B cell (primary cell): ENCODE results near the gene TUBB4B. TPM values are rescaled to one million over a fixed set of nuclear protein-coding genes. Genes with fewer than 3 reads are reported as not detected.

Source experiments
- ATAC-seq: fragments of 200-7000 bp; cut with Tn5 transposase; one replicate; pipeline ENCODE4 v1.10.0; 2021; ENCODE audit warnings: low read depth, mild to moderate bottlenecking, moderate number of reproducible peaks, moderate library complexity
- CTCF ChIA-PET: fragments of 350-600 bp; sonication (Branson Sonifier 250); formaldehyde crosslinking; loops from one replicate; lab custom pipeline; 2021; ENCODE audit warnings: antibody characterized with exemption, inconsistent platforms; lab: Charles Lee
- POLR2A ChIA-PET: fragments of 350-600 bp; sonication (Branson Sonifier 250); formaldehyde crosslinking; loops from one replicate; lab custom pipeline; 2021; ENCODE audit warnings: antibody characterized with exemption; lab: Charles Lee
- DNase-seq: peaks from one replicate; pipeline ENCODE4 v3.0.0; 2013
- H2AFZ ChIP-seq: 2 replicates; pipeline ENCODE4 v1.6.1; 2012; ENCODE audit warnings: mild to moderate bottlenecking, low read depth, low read length; ENCODE audit not compliant: insufficient read depth, poor library complexity, severe bottlenecking
- H3K27ac ChIP-seq, 2 donors: 1 replicate in 1 of 2; 2 replicates in 1 of 2; pipeline ENCODE4 v1.5.1; 2012 to 2013; ENCODE audit warnings: low read length in 2 of 2, mild to moderate bottlenecking in 2 of 2, moderate library complexity in 1 of 2
- H3K27me3 ChIP-seq, 4 experiments: fragments of 200-600 bp in 1 of 4; sonication (generic) in 1 of 4; replicated peaks in 1 of 4; 1 replicate in 2 of 4; 2 replicates in 2 of 4; pipeline versions ENCODE4 v1.6.1 to v1.7.0; 2013 to 2016; ENCODE audit warnings: low read length in 3 of 4, mild to moderate bottlenecking in 2 of 4, mixed read lengths in 1 of 4, moderate library complexity in 1 of 4; ENCODE audit not compliant: insufficient read depth in 4 of 4, control insufficient read depth in 3 of 4; ENCODE audit errors: control extremely low read depth in 1 of 4
- H3K36me3 ChIP-seq, 2 experiments: replicated peaks in 1 of 2; 1 replicate in 1 of 2; 2 replicates in 1 of 2; pipeline versions ENCODE4 v1.6.1 to v1.7.1; 2013; ENCODE audit warnings: low read length in 1 of 2; ENCODE audit not compliant: insufficient read depth in 2 of 2, control insufficient read depth in 1 of 2; ENCODE audit errors: control extremely low read depth in 1 of 2, extremely low read depth in 1 of 2
- H3K4me1 ChIP-seq, 2 donors: fragments of 200-600 bp in 1 of 2; sonication (generic) in 1 of 2; 1 replicate in 1 of 2; 2 replicates in 1 of 2; pipeline versions ENCODE4 v1.5.1 to v1.6.1; 2013 to 2017; ENCODE audit warnings: low read length in 2 of 2; ENCODE audit not compliant: control insufficient read depth in 2 of 2, insufficient read depth in 2 of 2
- H3K4me2 ChIP-seq: replicated peaks from 2 replicates; pipeline ENCODE3; 2012; ENCODE audit warnings: mild to moderate bottlenecking, low read depth, low read length; ENCODE audit not compliant: poor library complexity, severe bottlenecking
- H3K4me3 ChIP-seq, 5 experiments: fragments of 200-600 bp in 1 of 5; sonication (generic) in 1 of 5; 1 replicate in 3 of 5; 2 replicates in 2 of 5; pipeline versions ENCODE4 v1.5.1 to v1.7.0; 2011 to 2016; ENCODE audit warnings: low read length in 4 of 5, mild to moderate bottlenecking in 4 of 5, low read depth in 2 of 5, control low read depth in 1 of 5, moderate library complexity in 1 of 5; ENCODE audit not compliant: insufficient read depth in 1 of 5; ENCODE audit errors: control extremely low read depth in 1 of 5, extremely low read depth in 1 of 5
- H3K79me2 ChIP-seq: fragments of 200-600 bp; sonication (generic); one replicate; pipeline ENCODE4 v1.6.0; 2016; ENCODE audit warnings: low read length; ENCODE audit not compliant: control insufficient read depth, insufficient read depth
- H3K9ac ChIP-seq: fragments of 200-600 bp; sonication (generic); 2 replicates; pipeline ENCODE4 v1.6.1; 2017; ENCODE audit warnings: mild to moderate bottlenecking, low read length, moderate library complexity
- H3K9me3 ChIP-seq, 3 donors: one replicate each; pipeline versions ENCODE4 v1.6.1 to v1.7.1; 2013; ENCODE audit warnings: low read length in 2 of 3; ENCODE audit not compliant: control insufficient read depth in 2 of 3, insufficient read depth in 1 of 3; ENCODE audit errors: control extremely low read depth in 1 of 3
- H4K20me1 ChIP-seq: 2 replicates; pipeline ENCODE4 v1.6.0; 2012; ENCODE audit warnings: mild to moderate bottlenecking, low read length; ENCODE audit not compliant: insufficient read depth, control insufficient read depth, poor library complexity, severe bottlenecking
- H3K27ac Mint-ChIP-seq: one replicate; pipeline ENCODE4 v1.8.0; 2021; ENCODE audit warnings: mixed read lengths
- H3K27me3 Mint-ChIP-seq: one replicate; pipeline ENCODE4 v1.8.0; 2021; ENCODE audit warnings: mixed read lengths
- H3K4me1 Mint-ChIP-seq: one replicate; pipeline ENCODE4 v1.8.0; 2021; ENCODE audit warnings: mixed read lengths
- H3K4me3 Mint-ChIP-seq: one replicate; pipeline ENCODE4 v1.8.0; 2021; ENCODE audit warnings: mixed read lengths
- H3K9me3 Mint-ChIP-seq: one replicate; pipeline ENCODE4 v1.8.0; 2022; ENCODE audit warnings: mixed read lengths; ENCODE audit not compliant: insufficient read depth
- EZH2 ChIP-seq: IDR thresholded peaks from 2 replicates; pipeline ENCODE4 v1.6.1; 2012; ENCODE audit warnings: borderline replicate concordance, low read depth, mild to moderate bottlenecking, moderate library complexity, low read length; ENCODE audit not compliant: insufficient read depth, poor library complexity, severe bottlenecking
- WGBS: methylation state at CpG from one replicate; pipeline ENCODE4 v1.1.5; 2013; ENCODE audit warnings: missing lambda C conversion rate; ENCODE audit not compliant: insufficient coverage; 5-methylcytosine and 5-hydroxymethylcytosine counted together
- intact Hi-C: fragments of 100-400 bp; cut with micrococcal nuclease; formaldehyde crosslinking; loops from one replicate; pipeline ENCODE4 v1.10.0; 2022
- polyA plus RNA-seq: library from polyadenylated mRNA; depleted of rRNA; stranded (reverse); fragments of >200 nt; gene quantifications from 2 replicates; pipeline ENCODE4 v1.2.3, GENCODE V29; 2012
- total RNA-seq, 2 donors: library from RNA; stranded (reverse); fragments of 120-200 nt in 1 of 2; gene quantifications; 1 replicate in 1 of 2; 2 replicates in 1 of 2; pipeline versions ENCODE4 v1.2.3 to v1.2.4, GENCODE V29; 2013 to 2022
- TF ChIP-seq, protein P1 (sequence below): fragments of 200-600 bp; IDR thresholded peaks from one replicate; pipeline ENCODE4 v1.8.0; 2022; ENCODE audit warnings: antibody characterized with exemption, mild to moderate bottlenecking

Gene TUBB4B
- total and polyA plus RNA-seq, 2 donors (not counting 1 experiment from before 2014, with no cell fraction given), result 110 to 261 TPM

DNA sequence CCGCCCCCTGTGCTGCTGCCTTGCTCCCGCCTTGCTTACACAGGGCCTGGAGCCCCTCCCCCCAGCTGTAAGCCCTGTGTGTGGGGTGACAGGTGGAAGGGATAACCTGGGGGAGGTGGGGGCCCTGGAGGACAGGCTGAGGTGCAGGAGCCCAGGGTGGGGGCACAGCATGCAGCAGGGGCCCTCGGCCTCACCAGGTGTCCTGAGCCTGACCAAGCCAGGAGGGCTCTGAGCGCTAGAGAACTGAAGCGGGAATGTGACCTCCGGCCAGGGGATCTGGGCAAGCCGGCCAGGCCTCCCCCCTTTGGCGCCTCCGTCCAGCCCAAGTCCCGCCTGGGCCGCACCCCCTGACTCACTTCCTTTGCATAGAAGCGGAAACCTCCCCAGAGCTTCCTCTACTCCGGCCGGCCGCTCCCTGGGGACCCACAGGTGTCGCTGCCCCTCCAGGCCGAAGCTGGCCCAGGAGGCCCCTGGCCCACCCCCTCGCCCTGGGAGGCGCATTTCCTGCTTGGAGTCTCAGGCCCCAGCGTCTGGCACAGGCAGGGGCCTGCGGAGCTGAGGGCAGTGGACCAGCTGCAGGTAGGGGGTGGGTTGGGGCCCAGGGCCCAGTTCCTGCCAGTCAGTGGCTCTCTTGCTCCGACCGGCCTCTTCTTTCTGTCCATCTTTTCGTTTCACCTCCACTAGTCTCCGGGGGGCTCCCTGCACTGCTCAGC lies 36.4 kb downstream of the TUBB4B start, which contains the start of gene TOR4A:
TSS of gene TOR4A (plus strand) at position 398 of the 713 bp plus-strand sequence. CDS start 964 bp downstream, outside the sequence.
- Mint-ChIP-seq H3K27ac (peak within 1 kb of the TSS; percentile 93), H3K4me1 (peaks cover 44% of the 10 kb centered on the region), H3K27me3 (no peaks in the 10 kb centered on the region), H3K4me3 (peak within 1 kb of the TSS; percentile 90), H3K9me3 (no peaks in the 10 kb centered on the region)
- ATAC-seq, result peak; percentile 77
- CTCF ChIA-PET, result interaction anchor here (0.7 to 1.9 kb wide), 8 partner anchors 8 to 148 kb away, joined by 3 to 7 read pairs (median 3); no protein-coding TSS in a partner anchor
- Histone ChIP-seq H3K4me3 (peak within 1 kb of the TSS; percentile 12 to 88 (median 82)), H3K36me3 (peaks cover 0 to 9% of the 10 kb centered on the region in 2 experiments), H4K20me1 (peaks cover 25% of the 10 kb centered on the region), H3K27me3 (no peaks in the 10 kb centered on the region), H3K79me2 (peaks cover 31% of the 10 kb centered on the region), H3K9me3 (no peaks in the 10 kb centered on the region), H2AFZ (peak within 1 kb of the TSS; percentile 65), H3K9ac (peak within 1 kb of the TSS; percentile 83), H3K4me2 (peak within 1 kb of the TSS; percentile 100), H3K27ac (peak within 1 kb of the TSS; percentile 76 to 79), H3K4me1 (peaks cover 32 to 59% of the 10 kb centered on the region in 2 donors)
- intact Hi-C loops, result loop anchor here (1.0 kb wide), 1 partner anchor 22 kb away; the partner anchor contains the start of gene NELFB
- TF ChIP-seq, protein P1, sequence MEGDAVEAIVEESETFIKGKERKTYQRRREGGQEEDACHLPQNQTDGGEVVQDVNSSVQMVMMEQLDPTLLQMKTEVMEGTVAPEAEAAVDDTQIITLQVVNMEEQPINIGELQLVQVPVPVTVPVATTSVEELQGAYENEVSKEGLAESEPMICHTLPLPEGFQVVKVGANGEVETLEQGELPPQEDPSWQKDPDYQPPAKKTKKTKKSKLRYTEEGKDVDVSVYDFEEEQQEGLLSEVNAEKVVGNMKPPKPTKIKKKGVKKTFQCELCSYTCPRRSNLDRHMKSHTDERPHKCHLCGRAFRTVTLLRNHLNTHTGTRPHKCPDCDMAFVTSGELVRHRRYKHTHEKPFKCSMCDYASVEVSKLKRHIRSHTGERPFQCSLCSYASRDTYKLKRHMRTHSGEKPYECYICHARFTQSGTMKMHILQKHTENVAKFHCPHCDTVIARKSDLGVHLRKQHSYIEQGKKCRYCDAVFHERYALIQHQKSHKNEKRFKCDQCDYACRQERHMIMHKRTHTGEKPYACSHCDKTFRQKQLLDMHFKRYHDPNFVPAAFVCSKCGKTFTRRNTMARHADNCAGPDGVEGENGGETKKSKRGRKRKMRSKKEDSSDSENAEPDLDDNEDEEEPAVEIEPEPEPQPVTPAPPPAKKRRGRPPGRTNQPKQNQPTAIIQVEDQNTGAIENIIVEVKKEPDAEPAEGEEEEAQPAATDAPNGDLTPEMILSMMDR, result no peak
- TF ChIP-seq EZH2, result no peak
- POLR2A ChIA-PET, result interaction anchor here (0.6 to 1.5 kb wide), 8 partner anchors 9 to 150 kb away, joined by 3 to 7 read pairs (median 4); partner anchors contain the start of genes ANAPC2, EXD3, NOXA1 and SSNA1
- peak; percentile 75 for DNase-seq
- 2% methylated on average over 21 of the region's 25 CpGs for WGBS
